Heart left ventricle (tissue), 16 donors: ENCODE data around the gene MOGAT1. TPM values are rescaled to one million over a fixed set of nuclear protein-coding genes. Genes with fewer than 3 reads are reported as not detected.

ENCODE experiments used
- ATAC-seq, 4 donors: fragments of 200-7000 bp; cut with Tn5 transposase; one replicate each; pipeline ENCODE4 v1.9.1; 2020 to 2022; ENCODE audit warnings: moderate library complexity in 4 of 4, mild to moderate bottlenecking in 3 of 4, moderate number of reproducible peaks in 1 of 4
- DNase-seq, 5 donors: peaks; one replicate each; pipeline ENCODE4 v3.0.0-alpha.2; 2020
- H3K27ac ChIP-seq, 12 donors: fragments of 200-600 bp; sonication (generic) in 4 of 12; one replicate each; pipeline versions ENCODE4 v1.5.0 to v1.8.0; 2016 to 2022; ENCODE audit warnings: mild to moderate bottlenecking in 2 of 12
- H3K27me3 ChIP-seq, 9 donors: fragments of 200-600 bp; sonication (generic) in 2 of 9; one replicate each; pipeline versions ENCODE4 v1.5.1 to v1.8.0; 2016 to 2022; ENCODE audit warnings: mild to moderate bottlenecking in 3 of 9
- H3K36me3 ChIP-seq, 9 donors: fragments of 200-600 bp; sonication (generic) in 2 of 9; one replicate each; pipeline versions ENCODE4 v1.5.0 to v1.8.0; 2018 to 2022; ENCODE audit warnings: mild to moderate bottlenecking in 2 of 9
- H3K4me1 ChIP-seq, 12 donors: fragments of 200-600 bp; sonication (generic) in 4 of 12; one replicate each; pipeline versions ENCODE4 v1.5.0 to v1.8.0; 2016 to 2022; ENCODE audit warnings: mild to moderate bottlenecking in 3 of 12
- H3K4me3 ChIP-seq, 12 donors: fragments of 200-600 bp; sonication (generic) in 4 of 12; one replicate each; pipeline versions ENCODE4 v1.5.0 to v1.8.0; 2017 to 2022; ENCODE audit warnings: mild to moderate bottlenecking in 9 of 12, moderate library complexity in 4 of 12
- H3K9me3 ChIP-seq, 12 donors: fragments of 200-600 bp; sonication (generic) in 4 of 12; one replicate each; pipeline versions ENCODE4 v1.5.0 to v1.8.0; 2016 to 2022; ENCODE audit warnings: mild to moderate bottlenecking in 1 of 12
- POLR2A ChIP-seq, 2 donors: fragments of 450-650 bp; IDR thresholded peaks; one replicate each; pipeline ENCODE4 v1.6.1; 2017; ENCODE audit warnings: antibody characterized with exemption in 2 of 2, mild to moderate bottlenecking in 2 of 2, moderate library complexity in 2 of 2
- WGBS, 4 donors: extraction: QIAGEN DNeasy Blood & Tissue Kit in 2 of 4; methylation state at CpG; one replicate each; pipeline versions ENCODE4 v1.1.5 to v1.1.7; 2013 to 2018; 5-methylcytosine and 5-hydroxymethylcytosine counted together
- intact Hi-C, 10 donors: fragments of 100-400 bp; cut with DNase I; formaldehyde crosslinking; loops; one replicate each; pipeline versions ENCODE4 v1.11.1 to v1.14.2; 2022
- polyA plus RNA-seq, 2 donors: library from polyadenylated mRNA; stranded (reverse); fragments of 200-250 nt; gene quantifications; one replicate each; pipeline ENCODE4 v1.2.3, GENCODE V29; 2013
- total RNA-seq, 9 donors: library from RNA; depleted of rRNA in 2 of 9; stranded (reverse); fragments of >200 nt in 2 of 9; fragmentation: NEBNext Ultra II Directional in 3 of 9; extraction: Animal tissue kit (Norgen Biotek cat#: 25700) in 3 of 9; gene quantifications; one replicate each; pipeline versions ENCODE4 v1.1.0 to v1.2.4, GENCODE V29; 2016 to 2023
- TF ChIP-seq, protein P1 (sequence below), 12 donors: fragments of 200-600 bp; sonication (generic) in 4 of 12; IDR thresholded peaks; one replicate each; pipeline versions ENCODE4 v1.5.0 to v1.8.0; 2018 to 2022; ENCODE audit warnings: antibody characterized with exemption in 12 of 12, mild to moderate bottlenecking in 5 of 12
- donor health status: ischemic (EF 13 %, LVEDD 7.1; RV severe dilation, severe dysfunction).
- donor health status: healthy with polysubstance abuse.
- donor health status: DM: no; HTN: yes; CAD: no.
- donor health status: DM: no; HTN: no; CAD: no.
- donor health status: ischemic (EF 25% LVEDD 6.9; RV normal size, moderate dysfunction).
- donor health status: ischemic (EF 25% LVEDD 5.7; RV mildly dilated, moderate dysfunction).
- donor health status: healthy.
- donor health status: DM: yes; HTN: yes; CAD: no.
- donor health status: ischemic (EF 35%, LVEDD 5.7; RV mildly dilated, moderate dysfunction).
- donor health status: nonischemic (EF 11% LVEDD 7.7; RV severe dilation, severe dysfunction).
- donor health status: DM: yes; HTN: yes; CAD: no.
- donor health status: PGD.
- donor health status: ischemic (EF 29% LVEDD 5.4; RV normal size, mild dysfunction).
- donor health status: nonischemic (EF 23%, LVEDD 6.1; RV moderate dilation, normal function).

Gene MOGAT1
- total and polyA plus RNA-seq, 11 donors: 0.19 to 1.1 (median 0.40) TPM; not detected in 2

DNA sequence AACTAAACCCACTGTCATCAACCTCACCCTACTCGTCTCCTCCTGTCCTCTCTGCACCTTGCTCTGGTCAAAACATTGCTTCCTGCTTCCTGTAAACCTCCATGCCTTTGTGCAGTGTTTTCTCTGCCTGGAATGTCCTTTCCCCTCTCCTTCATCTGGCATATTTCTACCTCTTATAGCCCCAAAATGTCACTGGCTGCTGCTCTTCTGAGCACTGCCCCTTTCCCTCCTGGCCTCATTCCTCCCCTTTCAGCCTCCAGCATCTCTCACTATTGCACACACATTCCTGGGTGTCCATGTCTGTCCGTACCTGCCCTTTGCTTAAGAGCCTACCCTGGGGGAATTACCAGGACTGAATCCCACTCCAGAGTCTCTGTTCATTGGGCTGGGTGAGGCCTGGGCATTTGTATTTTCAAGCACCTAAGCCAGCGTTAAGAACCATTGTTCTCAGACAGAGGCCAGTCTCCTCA lies 84.9 kb downstream of the MOGAT1 start:
- intact Hi-C loops: no loop called here
- 50 to 80% (median 73%) methylated on average over 3 of the region's 3 CpGs for WGBS, 4 donors
- Histone ChIP-seq H3K36me3 (no peaks in the 10 kb centered on the region), H3K27me3 (no peaks in the 10 kb centered on the region), H3K27ac (no peak overlapping the region), H3K4me1 (peaks cover 0 to 30% (median 18%) of the 10 kb centered on the region in 12 donors), H3K4me3 (no peak overlapping the region), H3K9me3 (no peaks in the 10 kb centered on the region)
- TF ChIP-seq POLR2A (IDR thresholded peaks at IDR 0.05): no peak
- TF ChIP-seq, protein P1, sequence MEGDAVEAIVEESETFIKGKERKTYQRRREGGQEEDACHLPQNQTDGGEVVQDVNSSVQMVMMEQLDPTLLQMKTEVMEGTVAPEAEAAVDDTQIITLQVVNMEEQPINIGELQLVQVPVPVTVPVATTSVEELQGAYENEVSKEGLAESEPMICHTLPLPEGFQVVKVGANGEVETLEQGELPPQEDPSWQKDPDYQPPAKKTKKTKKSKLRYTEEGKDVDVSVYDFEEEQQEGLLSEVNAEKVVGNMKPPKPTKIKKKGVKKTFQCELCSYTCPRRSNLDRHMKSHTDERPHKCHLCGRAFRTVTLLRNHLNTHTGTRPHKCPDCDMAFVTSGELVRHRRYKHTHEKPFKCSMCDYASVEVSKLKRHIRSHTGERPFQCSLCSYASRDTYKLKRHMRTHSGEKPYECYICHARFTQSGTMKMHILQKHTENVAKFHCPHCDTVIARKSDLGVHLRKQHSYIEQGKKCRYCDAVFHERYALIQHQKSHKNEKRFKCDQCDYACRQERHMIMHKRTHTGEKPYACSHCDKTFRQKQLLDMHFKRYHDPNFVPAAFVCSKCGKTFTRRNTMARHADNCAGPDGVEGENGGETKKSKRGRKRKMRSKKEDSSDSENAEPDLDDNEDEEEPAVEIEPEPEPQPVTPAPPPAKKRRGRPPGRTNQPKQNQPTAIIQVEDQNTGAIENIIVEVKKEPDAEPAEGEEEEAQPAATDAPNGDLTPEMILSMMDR (IDR thresholded peaks at IDR 0.05): no peak
- DNase-seq: no peak
- ATAC-seq: no peak

DNA sequence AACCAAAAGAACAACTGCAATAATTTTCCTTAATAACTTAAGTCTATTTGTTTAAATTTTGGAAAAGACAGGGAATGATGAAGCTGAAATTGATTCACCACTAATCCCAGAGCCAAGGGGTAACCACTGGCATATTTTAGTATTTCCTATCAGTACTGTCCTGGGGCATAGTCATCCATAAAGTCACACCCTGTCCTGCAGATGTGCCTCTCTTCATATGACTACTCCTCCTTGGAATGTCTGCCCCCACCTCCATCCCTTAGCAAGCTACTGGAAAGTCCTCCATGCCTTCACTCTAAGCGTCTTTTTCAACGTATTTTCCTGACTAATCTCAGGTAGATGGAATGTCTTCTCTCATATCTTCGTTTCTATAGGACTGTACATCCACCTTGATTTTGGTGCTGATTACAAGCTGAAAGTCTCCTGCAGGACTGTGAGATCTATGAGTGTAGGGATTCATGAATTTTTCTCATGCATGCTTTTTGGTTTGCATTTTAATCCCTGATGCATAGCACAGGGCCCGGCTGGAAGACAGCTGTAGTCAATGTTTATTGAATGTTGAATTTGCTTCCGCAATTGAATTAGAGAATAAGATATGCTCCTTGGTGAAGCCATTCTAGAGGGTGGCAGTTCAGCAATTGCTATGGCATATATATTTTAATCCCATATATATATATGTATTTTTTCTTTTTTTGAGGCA lies 85.6 kb downstream of the MOGAT1 start:
- no peak for ATAC-seq
- no peak for TF ChIP-seq POLR2A (IDR thresholded peaks at IDR 0.05)
- TF ChIP-seq, protein P1 (IDR thresholded peaks at IDR 0.05): no peak
- intact Hi-C loops: no loop called here
- H3K9me3 ChIP-seq: no peaks in the 10 kb centered on the region
- 60 to 72% (median 65%) methylated on average over 5 of the region's 5 CpGs for WGBS, 4 donors
- H3K36me3 ChIP-seq: no peaks in the 10 kb centered on the region
- H3K27me3 ChIP-seq: no peaks in the 10 kb centered on the region
- no peak overlapping the region for H3K4me3 ChIP-seq
- H3K4me1 ChIP-seq: peaks cover 0 to 27% (median 17%) of the 10 kb centered on the region in 12 donors
- DNase-seq: no peak
- H3K27ac ChIP-seq: no peak overlapping the region

Other genes with a start within 250 kb of the MOGAT1 start
- 10 to 100 TPM in 7 of 9 donors, 1 to 10 TPM in 2; 4.7 to 25.8 (median 12.4) TPM for gene SGPP2, start 247.1 kb upstream of the MOGAT1 start, total RNA-seq
- 10 to 100 TPM in 1 of 2 donors, 1 to 10 TPM in 1; 1.6 to 13.6 TPM for gene SGPP2, start 247.1 kb upstream of the MOGAT1 start, polyA plus RNA-seq
- gene FARSB, start 15.6 kb upstream of the MOGAT1 start, total RNA-seq: 10 to 100 TPM; 14.3 to 29.2 (median 19.5) TPM
- 10 to 100 TPM in 1 of 2 donors, 1 to 10 TPM in 1; 9.8 to 28.6 TPM for gene FARSB, start 15.6 kb upstream of the MOGAT1 start, polyA plus RNA-seq
- 10 to 100 TPM; 44.5 to 56.8 (median 52.4) TPM for gene ACSL3, start 189.4 kb downstream of the MOGAT1 start, total RNA-seq
- gene ACSL3, start 189.4 kb downstream of the MOGAT1 start, polyA plus RNA-seq: 10 to 100 TPM; 12.0 to 30.8 TPM